B cell (primary cell): ENCODE measurements around the gene CTNNA1.

Source experiments
- CTCF ChIP-seq: fragments of 200-600 bp; IDR thresholded peaks from one replicate; pipeline ENCODE4 v1.8.0; 2022; ENCODE audit warnings: antibody characterized with exemption, mild to moderate bottlenecking
- EZH2 ChIP-seq: IDR thresholded peaks from 2 replicates; pipeline ENCODE4 v1.6.1; 2012; ENCODE audit warnings: borderline replicate concordance, low read depth, mild to moderate bottlenecking, moderate library complexity, low read length; ENCODE audit not compliant: insufficient read depth, poor library complexity, severe bottlenecking

GRCh38 chr5:138949988-138950387, 196.8 kb downstream of the CTNNA1 start:
- no peak for TF ChIP-seq CTCF
- no peak for TF ChIP-seq EZH2
